SK-N-SH treated with all-trans-retinoic acid at 6 μM for 48 hours (cell line): ENCODE measurements around the gene PLXDC2.

Experiments used
- ARNTL ChIP-seq: fragments of 450-650 bp; formaldehyde crosslinking; IDR thresholded peaks from 2 replicates; pipeline ENCODE4 v1.5.0; 2020; ENCODE audit warnings: low read depth, mild to moderate bottlenecking, moderate library complexity, borderline replicate concordance
- BACH2 ChIP-seq: fragments of 250-450 bp; sonication (Bioruptor Pico); IDR thresholded peaks from 2 replicates; pipeline ENCODE4 v1.9.0; 2021; ENCODE audit warnings: mild to moderate bottlenecking, borderline replicate concordance
- CSRNP3 ChIP-seq: fragments of 250-450 bp; sonication (Bioruptor Pico); IDR thresholded peaks from 2 replicates; pipeline ENCODE4 v1.5.1; 2021; ENCODE audit warnings: mild to moderate bottlenecking, moderate library complexity
- ISL1 ChIP-seq: fragments of 250-450 bp; sonication (Bioruptor Pico); IDR thresholded peaks from 2 replicates; pipeline ENCODE4 v2.1.2; 2022; ENCODE audit warnings: mild to moderate bottlenecking, moderate library complexity
- OSR1 ChIP-seq: fragments of 250-450 bp; sonication (Bioruptor Pico); IDR thresholded peaks from 2 replicates; pipeline ENCODE4 v1.8.0; 2022; ENCODE audit warnings: moderate library complexity, mild to moderate bottlenecking, inconsistent platforms
- PPARA ChIP-seq: fragments of 250-450 bp; sonication (Bioruptor Pico); IDR thresholded peaks from 2 replicates; pipeline ENCODE4 v1.5.0; 2020; ENCODE audit warnings: mild to moderate bottlenecking, borderline replicate concordance
- TCF4 ChIP-seq: fragments of 250-450 bp; sonication (Bioruptor Pico); IDR thresholded peaks from 2 replicates; pipeline ENCODE4 v1.8.0; 2021; ENCODE audit warnings: mild to moderate bottlenecking, moderate library complexity, borderline replicate concordance
- TOX ChIP-seq: fragments of 250-450 bp; sonication (Bioruptor Pico); IDR thresholded peaks from 2 replicates; pipeline ENCODE4 v1.8.0; 2021; ENCODE audit warnings: mild to moderate bottlenecking, moderate library complexity, borderline replicate concordance
- ZFP30 ChIP-seq: fragments of 450-650 bp; formaldehyde crosslinking; IDR thresholded peaks from 2 replicates; pipeline ENCODE4 v1.5.0; 2022; ENCODE audit warnings: mild to moderate bottlenecking, moderate library complexity
- ZNF70 ChIP-seq: fragments of 450-650 bp; formaldehyde crosslinking; IDR thresholded peaks from 2 replicates; pipeline ENCODE4 v1.5.0; 2020; ENCODE audit warnings: mild to moderate bottlenecking, moderate library complexity
- TF ChIP-seq, protein P1 (sequence below): fragments of 250-450 bp; sonication (Bioruptor Pico); IDR thresholded peaks from 2 replicates; pipeline ENCODE4 v1.8.0; 2020; ENCODE audit warnings: mild to moderate bottlenecking, moderate library complexity, borderline replicate concordance

GRCh38 chr10:19785366-19785765 is 30.9 kb upstream of the PLXDC2 start:
- no peak for TF ChIP-seq ISL1 (CRISPR knock-in tag)
- no peak for TF ChIP-seq PPARA (CRISPR knock-in tag)
- no peak for TF ChIP-seq TOX
- TF ChIP-seq BACH2 (CRISPR knock-in tag), result no peak
- no peak for TF ChIP-seq ZNF70 (CRISPR knock-in tag)
- TF ChIP-seq, protein P1, sequence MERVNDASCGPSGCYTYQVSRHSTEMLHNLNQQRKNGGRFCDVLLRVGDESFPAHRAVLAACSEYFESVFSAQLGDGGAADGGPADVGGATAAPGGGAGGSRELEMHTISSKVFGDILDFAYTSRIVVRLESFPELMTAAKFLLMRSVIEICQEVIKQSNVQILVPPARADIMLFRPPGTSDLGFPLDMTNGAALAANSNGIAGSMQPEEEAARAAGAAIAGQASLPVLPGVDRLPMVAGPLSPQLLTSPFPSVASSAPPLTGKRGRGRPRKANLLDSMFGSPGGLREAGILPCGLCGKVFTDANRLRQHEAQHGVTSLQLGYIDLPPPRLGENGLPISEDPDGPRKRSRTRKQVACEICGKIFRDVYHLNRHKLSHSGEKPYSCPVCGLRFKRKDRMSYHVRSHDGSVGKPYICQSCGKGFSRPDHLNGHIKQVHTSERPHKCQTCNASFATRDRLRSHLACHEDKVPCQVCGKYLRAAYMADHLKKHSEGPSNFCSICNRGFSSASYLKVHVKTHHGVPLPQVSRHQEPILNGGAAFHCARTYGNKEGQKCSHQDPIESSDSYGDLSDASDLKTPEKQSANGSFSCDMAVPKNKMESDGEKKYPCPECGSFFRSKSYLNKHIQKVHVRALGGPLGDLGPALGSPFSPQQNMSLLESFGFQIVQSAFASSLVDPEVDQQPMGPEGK (CRISPR knock-in tag), result no peak
- no peak for TF ChIP-seq ZFP30
- TF ChIP-seq ARNTL (CRISPR knock-in tag), result no peak
- no peak for TF ChIP-seq OSR1 (CRISPR knock-in tag)
- no peak for TF ChIP-seq TCF4 (CRISPR knock-in tag)
- no peak for TF ChIP-seq CSRNP3 (CRISPR knock-in tag)
